GM12873 (cell line): ENCODE measurements around the gene TYROBP.

Experiments used
- CTCF ChIP-seq: IDR thresholded peaks from 2 replicates; pipeline ENCODE4 v1.5.1; 2012; ENCODE audit warnings: low read depth, mild to moderate bottlenecking, moderate library complexity, low read length, control low read depth; ENCODE audit not compliant: insufficient read depth; ENCODE audit errors: missing control alignments

TYROBP gene

GRCh38 chr19:35925501-35925900 is 17.4 kb upstream of the TYROBP start:
- TF ChIP-seq CTCF = no peak

- no peak for TF ChIP-seq CTCF
These were observed 12.9 kb upstream of the TYROBP start for GRCh38 chr19:35921012-35921411.

- no peak for TF ChIP-seq CTCF
These were observed 11.2 kb upstream of the TYROBP start for GRCh38 chr19:35919306-35919705.

- no peak for TF ChIP-seq CTCF
These were observed 7.3 kb upstream of the TYROBP start for GRCh38 chr19:35915443-35915842.

GRCh38 chr19:35913589-35913988 is 5.5 kb upstream of the TYROBP start:
- TF ChIP-seq CTCF = no peak

GRCh38 chr19:35911790-35912189 is 3.7 kb upstream of the TYROBP start:
- no peak for TF ChIP-seq CTCF

GRCh38 chr19:35911173-35911572 is 3.1 kb upstream of the TYROBP start:
- TF ChIP-seq CTCF = no peak

- no peak for TF ChIP-seq CTCF
These were observed 1.6 kb upstream of the TYROBP start for GRCh38 chr19:35909684-35910035.
